Spinal cord (tissue), 10 donors: ENCODE results near the gene TM9SF4. TPM values are rescaled to one million over a fixed set of nuclear protein-coding genes. Genes with fewer than 3 reads are reported as not detected.
A peak's percentile ranks its signal among the peaks of the same experiment; 100 is the strongest.
"Not testable (repeated sequence)": the region's sequence is repeated elsewhere in the genome, so short reads cannot be mapped to it uniquely, and the experiment has no call there.

Experiments
- DNase-seq, 6 donors: peaks; one replicate each; pipeline versions ENCODE4 v3.0.0 to v3.0.0-alpha.2; 2013 to 2015; ENCODE audit warnings: low spot score in 6 of 6, low read depth in 4 of 6
- H3K27ac ChIP-seq: one replicate; pipeline ENCODE4 v1.5.1; 2013; ENCODE audit warnings: low read depth, low read length, control low read depth
- H3K27me3 ChIP-seq: one replicate; pipeline ENCODE4 v1.6.1; 2013; ENCODE audit warnings: low read length; ENCODE audit not compliant: control insufficient read depth, insufficient read depth
- H3K36me3 ChIP-seq: one replicate; pipeline ENCODE4 v1.6.1; 2013; ENCODE audit warnings: low read length; ENCODE audit not compliant: control insufficient read depth, insufficient read depth
- H3K4me1 ChIP-seq: one replicate; pipeline ENCODE4 v1.6.1; 2013; ENCODE audit warnings: low read length; ENCODE audit not compliant: control insufficient read depth, insufficient read depth
- H3K4me3 ChIP-seq: one replicate; pipeline ENCODE4 v1.5.1; 2013; ENCODE audit warnings: low read depth, low read length, control low read depth
- H3K9me3 ChIP-seq: one replicate; pipeline ENCODE4 v1.6.1; 2013; ENCODE audit warnings: low read length; ENCODE audit not compliant: control insufficient read depth, insufficient read depth
- WGBS: methylation state at CpG from one replicate; pipeline ENCODE4 v1.1.5; 2013; ENCODE audit warnings: missing lambda C conversion rate; ENCODE audit not compliant: insufficient coverage; 5-methylcytosine and 5-hydroxymethylcytosine counted together
- polyA plus RNA-seq, 2 donors: library from polyadenylated mRNA; unstranded; fragments of 120-200 nt; gene quantifications; one replicate each; pipeline ENCODE4 v1.2.1, GENCODE V29; 2013; ENCODE audit not compliant: insufficient read length in 2 of 2
- total RNA-seq, 2 donors: library from RNA; depleted of rRNA in 1 of 2; stranded (reverse); fragments of 120-200 nt in 1 of 2; fragments of >200 nt in 1 of 2; gene quantifications; one replicate each; pipeline versions ENCODE4 v1.2.3 to v1.2.4, GENCODE V29; 2013 to 2014
- donor health status: healthy.

TM9SF4 gene
- total and polyA plus RNA-seq, 4 donors: 33.2 to 65.9 (median 49.1) TPM

DNA sequence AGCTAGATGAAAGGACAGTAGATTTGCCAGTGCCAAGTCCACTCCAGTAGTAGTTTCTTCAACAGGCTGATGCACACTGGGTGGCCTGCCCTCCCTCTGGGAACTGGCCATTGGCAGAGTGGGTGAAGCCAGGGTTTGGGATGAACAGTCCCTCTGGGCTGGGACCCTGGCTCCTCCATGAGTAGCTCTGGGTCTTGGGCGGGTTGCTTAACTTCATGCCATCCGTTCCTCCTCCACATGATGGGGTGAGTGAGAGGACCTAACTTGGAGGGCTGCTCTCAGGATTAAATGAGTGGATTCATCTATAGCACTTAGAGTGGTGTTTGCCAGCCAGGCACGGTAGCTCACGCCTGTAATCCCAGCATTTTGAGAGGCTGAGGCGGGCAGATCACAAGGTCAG, 50.8 kb downstream of the TM9SF4 start:
- no peak for DNase-seq
- WGBS: 96% methylated on average over 3 of the region's 5 CpGs
- Histone ChIP-seq H3K4me1 (no peaks in the 10 kb centered on the region), H3K4me3 (no peak overlapping the region), H3K27ac (no peak overlapping the region), H3K9me3 (no peaks in the 10 kb centered on the region), H3K36me3 (peaks cover 79% of the 10 kb centered on the region), H3K27me3 (no peaks in the 10 kb centered on the region)

DNA sequence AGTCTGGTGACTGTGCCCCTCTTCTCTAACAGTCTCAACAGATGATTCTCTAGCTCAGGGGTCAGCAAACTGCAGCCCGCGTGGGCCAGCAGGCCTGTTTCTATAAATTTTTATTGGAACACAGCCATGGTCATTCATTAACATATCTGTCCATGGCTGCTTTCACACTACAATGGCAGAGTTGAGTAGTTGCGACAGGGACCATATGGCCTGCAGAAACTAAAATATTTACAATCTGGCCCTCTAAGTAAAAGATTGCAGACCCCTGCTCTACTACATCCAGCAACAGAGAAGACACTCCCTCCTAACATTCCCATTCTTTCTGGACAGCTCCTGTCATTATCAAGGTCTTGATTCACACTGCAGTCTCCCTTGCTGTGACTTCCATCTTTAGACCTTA, 52.8 kb downstream of the TM9SF4 start:
- no peak for DNase-seq

DNA sequence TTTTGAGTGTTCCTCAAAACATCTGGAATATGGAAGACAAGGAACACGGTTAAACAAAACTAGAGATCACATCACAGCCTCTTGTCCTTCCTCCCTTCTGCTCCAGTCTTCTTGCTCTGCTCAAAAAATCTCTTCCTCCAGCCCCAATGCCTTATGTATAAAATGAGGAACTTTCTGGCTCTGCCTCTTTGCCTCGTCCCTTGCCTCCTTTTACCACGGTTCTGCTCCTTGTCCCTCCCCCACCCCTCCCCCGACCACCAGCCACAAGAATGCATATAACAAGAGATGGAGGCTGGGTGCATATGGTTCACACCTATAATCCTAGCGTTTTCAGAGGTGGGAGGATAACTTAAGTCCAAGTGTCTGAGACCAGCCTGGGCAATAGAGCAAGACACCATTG, 54.4 kb downstream of the TM9SF4 start:
- no peak for DNase-seq
- Histone ChIP-seq H3K4me3 (no peak overlapping the region), H3K4me1 (no peaks in the 10 kb centered on the region), H3K27me3 (no peaks in the 10 kb centered on the region), H3K36me3 (peaks cover 67% of the 10 kb centered on the region), H3K27ac (no peak overlapping the region), H3K9me3 (no peaks in the 10 kb centered on the region)
- 100% methylated on average over 1 of the region's 5 CpGs for WGBS

More for the DNA sequence above, 52.8 kb downstream of the TM9SF4 start:
- H3K4me3 ChIP-seq: no peak overlapping the region
- no peak overlapping the region for H3K27ac ChIP-seq
- WGBS: no CpG with 5 or more reads among the region's 3 CpGs
- H3K36me3 ChIP-seq: peaks cover 82% of the 10 kb centered on the region
- H3K4me1 ChIP-seq: no peaks in the 10 kb centered on the region
- no peaks in the 10 kb centered on the region for H3K27me3 ChIP-seq
- no peaks in the 10 kb centered on the region for H3K9me3 ChIP-seq

DNA sequence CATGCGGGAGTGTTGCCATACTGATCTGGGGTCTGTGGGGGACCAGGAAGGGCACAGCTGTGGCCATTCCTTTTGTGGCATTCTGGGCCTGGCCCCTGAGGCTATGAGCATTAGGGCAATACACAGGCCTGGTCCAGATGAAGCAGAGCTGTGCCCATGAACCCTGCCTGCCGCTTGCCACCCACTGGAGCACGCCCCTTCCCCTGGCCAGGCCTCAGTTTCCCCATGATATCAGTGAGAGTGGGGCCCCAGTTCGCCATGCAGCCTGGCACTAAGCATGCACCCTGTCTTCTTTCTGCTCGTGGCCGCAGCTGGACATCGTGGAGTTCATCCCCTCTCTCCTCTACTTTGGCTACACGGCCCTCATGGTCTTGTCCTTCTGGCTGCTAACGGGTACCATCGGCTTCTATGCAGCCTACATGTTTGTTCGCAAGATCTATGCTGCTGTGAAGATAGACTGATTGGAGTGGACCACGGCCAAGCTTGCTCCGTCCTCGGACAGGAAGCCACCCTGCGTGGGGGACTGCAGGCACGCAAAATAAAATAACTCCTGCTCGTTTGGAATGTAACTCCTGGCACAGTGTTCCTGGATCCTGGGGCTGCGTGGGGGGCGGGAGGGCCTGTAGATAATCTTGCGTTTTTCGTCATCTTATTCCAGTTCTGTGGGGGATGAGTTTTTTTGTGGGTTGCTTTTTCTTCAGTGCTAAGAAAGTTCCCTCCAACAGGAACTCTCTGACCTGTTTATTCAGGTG, 55.6 kb downstream of the TM9SF4 start:
- 89% methylated on average over 17 of the region's 21 CpGs for WGBS
- Histone ChIP-seq H3K27me3 (no peaks in the 10 kb centered on the region), H3K27ac (no peak overlapping the region), H3K4me3 (no peak overlapping the region), H3K4me1 (no peaks in the 10 kb centered on the region), H3K36me3 (peaks cover 55% of the 10 kb centered on the region), H3K9me3 (no peaks in the 10 kb centered on the region)
- DNase-seq: peak in 1 of 6 donors; percentile 29

DNA sequence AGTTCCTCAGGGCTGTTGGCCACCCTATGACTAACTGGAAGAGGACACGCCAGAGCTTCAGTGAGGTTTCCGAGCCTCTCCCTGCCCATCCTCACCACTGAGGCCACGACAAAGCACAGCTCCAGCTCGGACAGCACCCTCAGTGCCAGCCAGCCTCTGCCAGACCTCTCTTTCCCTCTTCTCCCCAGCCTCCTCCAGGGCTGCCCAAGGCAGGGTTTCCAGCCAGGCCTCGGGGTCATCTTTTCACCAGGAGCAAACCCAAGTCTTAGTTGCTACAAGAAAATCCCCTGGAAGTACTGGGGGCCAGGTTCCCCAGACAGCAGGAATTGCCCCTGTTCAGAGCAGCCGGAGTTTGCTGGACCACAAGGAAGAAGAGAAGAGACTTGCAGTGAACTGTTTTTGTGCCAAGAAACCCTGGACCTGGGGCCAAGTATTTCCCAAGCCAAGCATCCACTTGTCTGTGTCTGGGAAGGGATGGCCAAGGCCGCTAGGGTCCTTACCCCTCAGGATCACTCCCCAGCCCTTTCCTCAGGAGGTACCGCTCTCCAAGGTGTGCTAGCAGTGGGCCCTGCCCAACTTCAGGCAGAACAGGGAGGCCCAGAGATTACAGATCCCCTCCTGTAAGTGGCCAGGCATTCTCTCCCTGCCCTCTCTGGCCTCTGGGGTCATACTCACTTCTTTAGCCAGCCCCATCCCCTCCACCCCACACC, 56.5 kb downstream of the TM9SF4 start:
- WGBS: 86% methylated on average over 8 of the region's 8 CpGs
- H3K4me3 ChIP-seq: no peak overlapping the region
- peak in 1 of 6 donors; percentile 17 for DNase-seq
- H3K27ac ChIP-seq: no peak overlapping the region
- H3K9me3 ChIP-seq: no peaks in the 10 kb centered on the region
- H3K27me3 ChIP-seq: no peaks in the 10 kb centered on the region
- peaks cover 51% of the 10 kb centered on the region for H3K36me3 ChIP-seq
- H3K4me1 ChIP-seq: no peaks in the 10 kb centered on the region

DNA sequence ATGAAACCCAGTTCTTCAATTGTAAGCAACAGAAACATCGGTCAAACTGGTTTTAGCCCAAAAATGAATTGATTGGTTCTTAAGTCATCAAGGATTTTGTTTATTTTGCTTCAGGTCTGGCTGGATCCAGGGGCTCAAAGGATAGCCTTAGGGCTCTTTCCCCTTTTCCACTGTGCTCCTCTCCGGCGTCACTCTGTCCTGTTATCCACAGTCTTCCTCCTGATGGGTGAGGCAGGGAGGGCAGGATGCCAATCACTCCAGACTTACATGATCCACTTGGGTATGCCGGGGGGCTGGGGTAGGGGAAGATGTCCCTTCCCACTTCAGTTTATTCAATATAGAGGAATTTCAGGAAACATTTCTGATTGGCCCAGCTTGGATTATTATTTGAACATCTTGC, 58.0 kb downstream of the TM9SF4 start:
- DNase-seq: no peak

DNA sequence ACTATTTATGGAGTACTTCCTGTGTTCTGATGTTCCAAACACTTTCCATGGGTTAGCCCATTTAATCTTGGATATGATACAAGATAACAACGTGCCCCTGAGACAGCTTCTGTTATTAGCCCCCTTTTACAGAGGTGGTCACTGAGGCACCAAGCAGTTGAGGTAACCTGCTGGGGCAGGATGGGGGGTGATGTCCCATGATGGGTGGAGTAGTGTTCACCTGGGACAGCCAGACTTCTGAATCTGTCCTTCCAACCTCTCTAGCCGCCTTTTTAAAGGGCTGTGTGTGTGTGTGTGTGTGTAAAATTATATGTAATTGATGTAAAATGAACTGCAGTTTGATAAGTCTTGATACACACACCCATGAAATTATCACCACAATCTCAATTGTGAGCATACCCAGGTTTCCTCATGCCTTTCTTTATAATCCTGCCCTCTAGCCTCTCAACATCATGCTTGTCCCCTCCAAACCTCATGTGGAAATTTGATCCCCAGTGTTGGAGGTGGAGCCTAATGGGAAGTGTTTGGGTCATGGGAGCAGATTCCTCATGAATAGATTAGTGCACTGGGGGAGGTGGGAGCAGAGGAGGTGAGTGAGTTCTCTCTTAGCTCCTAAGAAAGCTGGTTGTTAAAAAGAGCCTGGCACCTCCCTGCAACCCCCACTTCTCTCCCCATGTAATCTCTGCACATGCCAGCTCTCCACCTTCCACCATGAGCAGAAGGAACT, 58.8 kb downstream of the TM9SF4 start:
- H3K4me1 ChIP-seq: no peaks in the 10 kb centered on the region
- DNase-seq: no peak
- no peak overlapping the region for H3K27ac ChIP-seq
- WGBS: 86% methylated on average over 1 of the region's 2 CpGs
- no peaks in the 10 kb centered on the region for H3K9me3 ChIP-seq
- no peaks in the 10 kb centered on the region for H3K27me3 ChIP-seq
- H3K36me3 ChIP-seq: peaks cover 33% of the 10 kb centered on the region
- H3K4me3 ChIP-seq: no peak overlapping the region

More for the DNA sequence above, 58.0 kb downstream of the TM9SF4 start:
- Histone ChIP-seq H3K4me3 (no peak overlapping the region), H3K27me3 (no peaks in the 10 kb centered on the region), H3K4me1 (no peaks in the 10 kb centered on the region), H3K36me3 (peaks cover 36% of the 10 kb centered on the region), H3K27ac (no peak overlapping the region), H3K9me3 (no peaks in the 10 kb centered on the region)
- no CpG with 5 or more reads among the region's 4 CpGs for WGBS

DNA sequence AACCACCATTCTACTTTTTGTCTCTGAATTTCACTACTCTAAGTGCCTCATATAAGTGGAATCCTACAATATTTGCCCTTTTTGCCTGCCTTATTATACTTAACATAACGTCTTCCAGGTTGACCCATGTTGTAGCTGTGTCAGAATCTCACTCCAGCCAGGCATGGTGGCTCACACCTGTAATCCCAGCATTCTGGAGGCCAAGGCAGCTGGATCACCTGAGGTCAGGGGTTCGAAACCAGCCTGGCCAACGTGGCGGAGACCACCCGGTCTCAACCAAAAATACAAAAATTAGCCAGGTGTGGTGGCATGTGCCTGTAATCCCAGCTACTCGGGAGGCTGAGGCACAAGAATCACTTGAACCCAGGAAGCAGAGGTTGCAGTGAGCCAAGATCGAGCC, 68.2 kb downstream of the TM9SF4 start:
- not testable (repeated sequence) for H3K36me3 ChIP-seq, H3K27ac ChIP-seq, H3K4me3 ChIP-seq, H3K4me1 ChIP-seq, H3K9me3 ChIP-seq, DNase-seq, H3K27me3 ChIP-seq
- WGBS: 100% methylated on average over 4 of the region's 7 CpGs

DNA sequence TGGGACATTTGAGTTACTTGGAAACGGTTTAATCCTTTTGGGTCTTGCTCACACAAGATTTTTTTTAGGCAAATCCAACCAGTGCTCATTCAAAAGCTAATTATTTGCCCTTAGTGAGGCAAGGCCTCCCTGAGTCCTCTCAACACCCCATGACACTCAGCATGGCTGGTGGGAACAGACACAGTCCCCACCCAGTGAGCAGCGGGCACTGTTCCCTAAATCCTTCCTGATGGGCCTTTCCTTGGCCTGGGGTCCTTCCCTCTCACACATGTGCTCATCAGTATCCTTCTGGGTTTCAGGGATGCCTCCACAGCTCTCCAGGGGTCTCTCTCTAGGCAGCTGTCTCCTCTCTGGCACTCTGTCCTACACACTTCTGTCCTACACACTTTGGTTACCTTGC, 70.0 kb downstream of the TM9SF4 start:
- WGBS: 60% methylated on average over 2 of the region's 2 CpGs
- Histone ChIP-seq H3K36me3 (no peaks in the 10 kb centered on the region), H3K4me3 (no peak overlapping the region), H3K4me1 (no peaks in the 10 kb centered on the region), H3K27me3 (no peaks in the 10 kb centered on the region), H3K9me3 (no peaks in the 10 kb centered on the region), H3K27ac (no peak overlapping the region)
- DNase-seq: no peak
